ENCODE results near the gene SNX18. TPM values are rescaled to one million over a fixed set of nuclear protein-coding genes. Genes with fewer than 3 reads are reported as not detected.
A peak's percentile ranks its signal among the peaks of the same experiment; 100 is the strongest.

The SNX18 gene
- total and polyA plus RNA-seq, 2 of the 8 experiments (the other 6 are each of a cell fraction or from before 2014, with no cell fraction given), result 5.8 to 17.7 TPM

GRCh38 chr5:54524082-54524481 lies 6.5 kb downstream of the SNX18 start:
- no peak overlapping the region for H3K14ac ChIP-seq (ENCODE audit: insufficient read length)
- peaks cover 3 to 88% of the 10 kb centered on the region in 2 experiments for H3K79me2 ChIP-seq (ENCODE audit: control insufficient read depth in 1 of 2, insufficient read depth in 2 of 2, low read length in 2 of 2)
- H2BK20ac ChIP-seq (ENCODE audit: low read length), result no peak overlapping the region
- no peak overlapping the region for H3K23ac ChIP-seq (ENCODE audit: insufficient read length)
- H2AFZ ChIP-seq (ENCODE audit: low read length), result no peak overlapping the region
- no peak overlapping the region for H2BK120ac ChIP-seq (replicated peaks; ENCODE audit: low read depth, low read length)
- no peak overlapping the region for H4K5ac ChIP-seq (ENCODE audit: insufficient read length, low read depth, low read length)
- H2BK15ac ChIP-seq (ENCODE audit: low read length), result no peak overlapping the region
- H4K8ac ChIP-seq (ENCODE audit: extremely low read depth, insufficient read depth, low read length), result no peak overlapping the region
- H3K27me3 ChIP-seq (replicated peaks in 1 of 4; ENCODE audit: control insufficient read depth in 3 of 4, extremely low read depth in 1 of 4, insufficient read depth in 3 of 4, low read length in 3 of 4), result peaks cover 0 to 6% (median 3%) of the 10 kb centered on the region in 4 experiments; a peak in 4 of 7 replicates
- WGBS, 2 experiments (ENCODE audit: extremely low coverage in 1 of 2, insufficient coverage in 1 of 2, insufficient read length in 1 of 2, insufficient replicate concordance in 2 of 2, low coverage in 1 of 2, low lambda C conversion rate in 2 of 2, missing lambda C conversion rate in 1 of 2), result 91% methylated on average over 8 of the region's 8 CpGs; no CpG with 5 or more reads in 1 of the 2 experiments
- POLR2A ChIA-PET (ENCODE audit: partially characterized antibody), result interaction anchor here (1.1 kb wide), 1 partner anchor 10 kb away, joined by 3 read pairs; no protein-coding TSS in a partner anchor
- H3K27ac ChIP-seq (ENCODE audit: low read depth, low read length), result no peak overlapping the region
- H2BK12ac ChIP-seq (ENCODE audit: low read depth, low read length), result no peak overlapping the region
- no peak overlapping the region for H3K4me2 ChIP-seq (ENCODE audit: insufficient read depth in 1 of 2, low read depth in 2 of 2, low read length in 2 of 2)
- no peaks in the 10 kb centered on the region; the same call in none of the 2 replicates for H3K23me2 ChIP-seq (ENCODE audit: low read depth, low read length)
- H4K91ac ChIP-seq (replicated peaks; ENCODE audit: insufficient read length, low read length), result no peak overlapping the region
- H3K9me3 ChIP-seq (ENCODE audit: insufficient read depth in 2 of 2, low read depth in 1 of 2, low read length in 1 of 2), result peaks cover 0 to 2% of the 10 kb centered on the region in 2 experiments; a peak in 1 of 4 replicates
- CTCF ChIA-PET (ENCODE audit: partially characterized antibody), result interaction anchor here (0.8 to 2.4 kb wide), 8 partner anchors 9 to 343 kb away, joined by 3 to 7 read pairs (median 4); no protein-coding TSS in a partner anchor
- no peak for FAIRE-seq
- H3K4me1 ChIP-seq (replicated peaks in 1 of 4; ENCODE audit: control insufficient read depth in 3 of 4, insufficient read depth in 4 of 4, low read length in 3 of 4), result peaks cover 0 to 14% (median 4%) of the 10 kb centered on the region in 4 experiments; a peak in 5 of 7 replicates
- no peak for DNase-seq (ENCODE audit: low read depth in 1 of 2, low spot score in 2 of 2)
- H3K18ac ChIP-seq (ENCODE audit: extremely low read depth, low read length), result no peak overlapping the region
- H3K4ac ChIP-seq (replicated peaks; ENCODE audit: insufficient read length, low read depth, low read length), result no peak overlapping the region
- peak overlapping the region; percentile 1 for H3K56ac ChIP-seq (replicated peaks; ENCODE audit: insufficient read length, low read depth, low read length)
- peaks cover 0 to 7% of the 10 kb centered on the region in 2 experiments for H4K20me1 ChIP-seq (replicated peaks in 1 of 2; ENCODE audit: control insufficient read depth in 1 of 2, insufficient read depth in 2 of 2, low read length in 2 of 2)
- H3K79me1 ChIP-seq (ENCODE audit: low read depth, low read length), result peaks cover 9% of the 10 kb centered on the region; the same call in 1 of the 2 replicates
- no peaks in the 10 kb centered on the region for H3K36me3 ChIP-seq (ENCODE audit: control insufficient read depth in 2 of 4, insufficient read depth in 4 of 4, low read length in 3 of 4)
- H3K9ac ChIP-seq (replicated peaks in 1 of 4; ENCODE audit: extremely low read depth in 1 of 4, low read depth in 3 of 4, low read length in 3 of 4), result no peak overlapping the region
- no peak overlapping the region for H2AK5ac ChIP-seq (ENCODE audit: low read depth, low read length)
- no peak overlapping the region for H2BK5ac ChIP-seq (ENCODE audit: low read depth, low read length)
- no peak overlapping the region for H3K4me3 ChIP-seq (ENCODE audit: extremely low read depth in 1 of 4, insufficient read depth in 2 of 4, low read depth in 3 of 4, low read length in 4 of 4)
- TF ChIP-seq ZNF274 (IDR thresholded peaks at IDR 0.05; ENCODE audit: borderline replicate concordance, extremely low read depth, low read length) (no peak), KDM5A (IDR thresholded peaks at IDR 0.05; ENCODE audit: low read length) (no peak), JUN (IDR thresholded peaks at IDR 0.05; ENCODE audit: low read depth, low read length) (no peak), RBBP5 (IDR thresholded peaks at IDR 0.05; ENCODE audit: borderline replicate concordance, low read depth, low read length) (no peak), CEBPB (IDR thresholded peaks at IDR 0.05; ENCODE audit: low read depth, low read length) (no peak), POLR2A (IDR thresholded peaks at IDR 0.05; ENCODE audit: control extremely low read depth in 1 of 2, low read depth in 2 of 2, low read length in 2 of 2) (no peak), SAP30 (IDR thresholded peaks at IDR 0.05; ENCODE audit: insufficient read depth, insufficient replicate concordance, low read length) (no peak), ASH2L (IDR thresholded peaks at IDR 0.05; ENCODE audit: low read length) (no peak), RAD21 (IDR thresholded peaks at IDR 0.05 in 1 of 2, conservative IDR thresholded peaks at IDR 0.05 in 1 of 2; ENCODE audit: low read depth in 2 of 2, low read length in 2 of 2) (no peak)

Data from H1 (cell line).